ENCODE results near the gene TMEM244.

TMEM244 gene

DNA sequence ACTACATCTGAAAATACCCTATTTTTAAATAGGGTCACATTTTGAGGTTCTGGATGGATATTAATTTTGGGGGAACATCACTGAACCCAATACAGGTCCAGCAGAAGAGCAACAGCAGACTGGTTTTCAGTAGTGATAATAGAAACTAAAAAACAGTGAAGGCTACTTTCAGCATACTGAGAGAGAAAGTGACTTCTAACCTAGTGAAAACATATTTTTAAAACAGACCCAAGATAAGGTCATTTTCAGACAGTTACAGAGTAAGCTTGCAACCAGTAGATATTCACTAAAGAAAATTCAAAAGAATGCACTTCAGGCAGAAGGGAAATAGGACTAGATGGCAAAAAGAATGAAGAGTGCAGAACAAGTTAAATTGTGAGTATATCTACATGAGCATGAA is 42.0 kb upstream of the TMEM244 start:
- Histone ChIP-seq H3K27me3 (ENCODE audit: insufficient read depth, low read length, poor library complexity) (no peaks in the 10 kb centered on the region), H4K20me1 (ENCODE audit: insufficient read depth, low read length) (no peaks in the 10 kb centered on the region), H2AFZ (ENCODE audit: low read depth, low read length) (no peak overlapping the region), H3K4me2 (ENCODE audit: insufficient read depth, low read length) (no peak overlapping the region), H3K4me3 (ENCODE audit: low read depth in 1 of 2, low read length in 2 of 2) (no peak overlapping the region), H3K36me3 (ENCODE audit: insufficient read depth, low read length) (no peaks in the 10 kb centered on the region), H3K9ac (ENCODE audit: low read depth, low read length) (no peak overlapping the region), H3K4me1 (ENCODE audit: insufficient read depth, low read length) (no peaks in the 10 kb centered on the region), H3K79me2 (ENCODE audit: insufficient read depth, low read length) (no peaks in the 10 kb centered on the region), H3K27ac (ENCODE audit: low read length) (no peak overlapping the region), H3K9me3 (ENCODE audit: insufficient read depth, low read length, severe bottlenecking) (no peaks in the 10 kb centered on the region)
- DNase-seq (no peak), ATAC-seq (ENCODE audit: insufficient read depth, low read depth) (no peak)
- TF ChIP-seq, protein P1, sequence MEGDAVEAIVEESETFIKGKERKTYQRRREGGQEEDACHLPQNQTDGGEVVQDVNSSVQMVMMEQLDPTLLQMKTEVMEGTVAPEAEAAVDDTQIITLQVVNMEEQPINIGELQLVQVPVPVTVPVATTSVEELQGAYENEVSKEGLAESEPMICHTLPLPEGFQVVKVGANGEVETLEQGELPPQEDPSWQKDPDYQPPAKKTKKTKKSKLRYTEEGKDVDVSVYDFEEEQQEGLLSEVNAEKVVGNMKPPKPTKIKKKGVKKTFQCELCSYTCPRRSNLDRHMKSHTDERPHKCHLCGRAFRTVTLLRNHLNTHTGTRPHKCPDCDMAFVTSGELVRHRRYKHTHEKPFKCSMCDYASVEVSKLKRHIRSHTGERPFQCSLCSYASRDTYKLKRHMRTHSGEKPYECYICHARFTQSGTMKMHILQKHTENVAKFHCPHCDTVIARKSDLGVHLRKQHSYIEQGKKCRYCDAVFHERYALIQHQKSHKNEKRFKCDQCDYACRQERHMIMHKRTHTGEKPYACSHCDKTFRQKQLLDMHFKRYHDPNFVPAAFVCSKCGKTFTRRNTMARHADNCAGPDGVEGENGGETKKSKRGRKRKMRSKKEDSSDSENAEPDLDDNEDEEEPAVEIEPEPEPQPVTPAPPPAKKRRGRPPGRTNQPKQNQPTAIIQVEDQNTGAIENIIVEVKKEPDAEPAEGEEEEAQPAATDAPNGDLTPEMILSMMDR (IDR thresholded peaks at IDR 0.05; ENCODE audit: borderline replicate concordance, extremely low read depth, low read length, poor library complexity, severe bottlenecking) = no peak
- no peak for TF ChIP-seq EZH2 (IDR thresholded peaks at IDR 0.05; ENCODE audit: borderline replicate concordance, low read depth, low read length, severe bottlenecking)

DNA sequence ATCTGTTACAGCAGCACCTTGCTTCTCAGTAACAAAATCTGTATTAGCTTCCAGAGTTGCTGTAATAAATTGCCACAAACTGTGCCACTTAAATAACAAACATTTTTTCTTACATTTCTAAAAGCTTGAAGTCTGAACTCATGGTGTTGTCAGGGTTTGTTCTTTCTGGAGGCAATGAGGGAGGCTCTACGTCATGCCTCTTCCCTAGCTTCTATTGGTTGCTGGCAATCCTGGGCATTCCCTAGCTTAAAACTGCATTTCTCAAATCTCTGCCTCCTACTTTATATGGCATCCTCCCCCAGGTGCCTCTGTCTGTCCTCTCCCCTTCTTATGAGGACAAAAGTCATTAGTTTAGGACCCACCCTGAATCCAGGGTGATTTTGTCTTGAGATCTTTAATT is 41.6 kb upstream of the TMEM244 start:
- DNase-seq (no peak), ATAC-seq (ENCODE audit: insufficient read depth, low read depth) (no peak)
- Histone ChIP-seq H3K27ac (ENCODE audit: low read length) (no peak overlapping the region), H3K4me3 (ENCODE audit: low read depth in 1 of 2, low read length in 2 of 2) (no peak overlapping the region), H3K79me2 (ENCODE audit: insufficient read depth, low read length) (no peaks in the 10 kb centered on the region), H2AFZ (ENCODE audit: low read depth, low read length) (no peak overlapping the region), H3K9me3 (ENCODE audit: insufficient read depth, low read length, severe bottlenecking) (no peaks in the 10 kb centered on the region), H4K20me1 (ENCODE audit: insufficient read depth, low read length) (no peaks in the 10 kb centered on the region), H3K9ac (ENCODE audit: low read depth, low read length) (no peak overlapping the region), H3K4me2 (ENCODE audit: insufficient read depth, low read length) (no peak overlapping the region), H3K27me3 (ENCODE audit: insufficient read depth, low read length, poor library complexity) (no peaks in the 10 kb centered on the region), H3K4me1 (ENCODE audit: insufficient read depth, low read length) (no peaks in the 10 kb centered on the region), H3K36me3 (ENCODE audit: insufficient read depth, low read length) (no peaks in the 10 kb centered on the region)
- TF ChIP-seq, protein P1 (IDR thresholded peaks at IDR 0.05; ENCODE audit: borderline replicate concordance, extremely low read depth, low read length, poor library complexity, severe bottlenecking) = no peak
- no peak for TF ChIP-seq EZH2 (IDR thresholded peaks at IDR 0.05; ENCODE audit: borderline replicate concordance, low read depth, low read length, severe bottlenecking)

DNA sequence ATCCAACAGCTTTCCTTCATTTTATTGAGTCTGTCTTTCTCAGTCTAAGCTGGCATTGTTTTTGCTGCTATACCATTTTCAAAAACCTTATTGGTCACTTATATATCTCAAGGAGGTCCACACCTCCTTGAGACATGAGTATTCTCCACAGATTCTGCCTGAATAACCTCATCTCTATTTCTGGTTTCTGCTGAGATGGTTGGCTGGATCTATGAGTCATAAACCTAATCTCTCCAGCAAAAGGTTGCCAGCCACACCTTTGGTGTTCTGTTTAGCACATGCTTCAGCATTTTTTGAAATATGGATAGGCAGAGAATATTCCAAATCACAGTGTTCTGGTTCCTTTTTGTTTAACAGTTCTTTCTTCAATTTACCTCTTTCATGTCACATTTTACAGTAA is 40.8 kb upstream of the TMEM244 start:
- ATAC-seq (ENCODE audit: insufficient read depth, low read depth) (no peak), DNase-seq (no peak)
- TF ChIP-seq, protein P1 (IDR thresholded peaks at IDR 0.05; ENCODE audit: borderline replicate concordance, extremely low read depth, low read length, poor library complexity, severe bottlenecking) = no peak
- no peak for TF ChIP-seq EZH2 (IDR thresholded peaks at IDR 0.05; ENCODE audit: borderline replicate concordance, low read depth, low read length, severe bottlenecking)
- no peaks in the 10 kb centered on the region for H3K27me3 ChIP-seq (ENCODE audit: insufficient read depth, low read length, poor library complexity)
- H3K4me1 ChIP-seq (ENCODE audit: insufficient read depth, low read length) = no peaks in the 10 kb centered on the region
- no peaks in the 10 kb centered on the region for H4K20me1 ChIP-seq (ENCODE audit: insufficient read depth, low read length)
- H3K79me2 ChIP-seq (ENCODE audit: insufficient read depth, low read length) = no peaks in the 10 kb centered on the region
- H2AFZ ChIP-seq (ENCODE audit: low read depth, low read length) = no peak overlapping the region
- H3K9ac ChIP-seq (ENCODE audit: low read depth, low read length) = no peak overlapping the region
- no peak overlapping the region for H3K27ac ChIP-seq (ENCODE audit: low read length)
- no peak overlapping the region for H3K4me2 ChIP-seq (ENCODE audit: insufficient read depth, low read length)
- no peaks in the 10 kb centered on the region for H3K9me3 ChIP-seq (ENCODE audit: insufficient read depth, low read length, severe bottlenecking)
- H3K4me3 ChIP-seq (ENCODE audit: low read depth in 1 of 2, low read length in 2 of 2) = no peak overlapping the region
- H3K36me3 ChIP-seq (ENCODE audit: insufficient read depth, low read length) = no peaks in the 10 kb centered on the region

DNA sequence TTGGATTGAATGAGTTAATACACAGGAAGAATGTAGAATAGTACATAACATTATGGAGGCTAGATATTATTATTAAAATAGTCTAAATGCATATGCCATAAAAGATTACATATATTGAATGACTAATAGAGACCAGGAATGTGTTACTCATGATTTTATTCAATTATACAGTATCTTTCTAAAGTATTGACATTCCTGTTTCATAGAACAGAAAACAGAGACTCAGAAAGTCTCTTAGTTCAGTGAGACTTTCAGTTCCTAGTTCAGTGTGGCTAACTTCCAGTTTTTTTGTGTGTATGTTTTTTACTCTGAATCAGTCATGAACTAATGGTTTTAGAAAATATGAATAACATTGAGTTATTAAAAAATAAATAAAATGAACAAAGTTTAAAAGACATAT is 34.6 kb upstream of the TMEM244 start:
- no peak overlapping the region for H2AFZ ChIP-seq (ENCODE audit: low read depth, low read length)
- H3K9ac ChIP-seq (ENCODE audit: low read depth, low read length) = no peak overlapping the region
- no peaks in the 10 kb centered on the region for H3K9me3 ChIP-seq (ENCODE audit: insufficient read depth, low read length, severe bottlenecking)
- H3K79me2 ChIP-seq (ENCODE audit: insufficient read depth, low read length) = no peaks in the 10 kb centered on the region
- H3K4me3 ChIP-seq (ENCODE audit: low read depth in 1 of 2, low read length in 2 of 2) = no peak overlapping the region
- no peaks in the 10 kb centered on the region for H3K36me3 ChIP-seq (ENCODE audit: insufficient read depth, low read length)
- TF ChIP-seq, protein P1 (IDR thresholded peaks at IDR 0.05; ENCODE audit: borderline replicate concordance, extremely low read depth, low read length, poor library complexity, severe bottlenecking) = no peak
- no peak for TF ChIP-seq EZH2 (IDR thresholded peaks at IDR 0.05; ENCODE audit: borderline replicate concordance, low read depth, low read length, severe bottlenecking)
- ATAC-seq (ENCODE audit: insufficient read depth, low read depth) (no peak), DNase-seq (no peak)
- H3K4me2 ChIP-seq (ENCODE audit: insufficient read depth, low read length) = no peak overlapping the region
- H4K20me1 ChIP-seq (ENCODE audit: insufficient read depth, low read length) = no peaks in the 10 kb centered on the region
- no peaks in the 10 kb centered on the region for H3K27me3 ChIP-seq (ENCODE audit: insufficient read depth, low read length, poor library complexity)
- H3K27ac ChIP-seq (ENCODE audit: low read length) = no peak overlapping the region
- no peaks in the 10 kb centered on the region for H3K4me1 ChIP-seq (ENCODE audit: insufficient read depth, low read length)
